Measurements from ENCODE around the gene CCNDBP1. TPM values are rescaled to one million over a fixed set of nuclear protein-coding genes. Genes with fewer than 3 reads are reported as not detected.

CCNDBP1 gene
- total and polyA plus RNA-seq, 2 of the 8 experiments (the other 6 are each of a cell fraction or from before 2014, with no cell fraction given): 23.4 to 29.0 TPM

DNA sequence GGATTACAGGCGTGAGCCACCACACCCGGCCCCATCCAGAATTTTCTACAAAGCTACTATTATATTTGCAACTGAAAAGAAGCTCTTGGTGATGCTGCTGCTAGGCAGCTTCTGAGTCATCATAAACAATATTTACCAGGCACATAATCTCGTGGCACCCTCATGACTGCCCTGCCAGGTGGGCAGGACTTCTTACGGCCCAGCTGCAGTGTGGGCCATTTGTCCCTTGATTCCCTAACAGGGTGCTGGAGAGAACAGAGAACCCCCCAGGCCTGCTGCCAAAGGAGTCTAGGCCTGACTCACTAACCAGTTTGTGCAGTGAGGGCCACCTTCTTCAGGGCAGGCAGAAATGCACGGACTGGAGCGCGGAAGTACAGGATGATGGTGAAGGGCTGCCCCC, 30.8 kb downstream of the CCNDBP1 start:
- Histone ChIP-seq H2BK5ac (ENCODE audit: low read depth, low read length) (no peak overlapping the region), H3K23ac (ENCODE audit: insufficient read length) (no peak overlapping the region), H3K4me3 (ENCODE audit: extremely low read depth in 1 of 4, insufficient read depth in 2 of 4, low read depth in 3 of 4, low read length in 4 of 4) (no peak overlapping the region), H4K8ac (ENCODE audit: extremely low read depth, insufficient read depth, low read length) (no peak overlapping the region), H3K4ac (replicated peaks; ENCODE audit: insufficient read length, low read depth, low read length) (no peak overlapping the region), H3K79me2 (ENCODE audit: control insufficient read depth in 1 of 2, insufficient read depth in 2 of 2, low read length in 2 of 2) (no peaks in the 10 kb centered on the region), H3K4me2 (ENCODE audit: insufficient read depth in 1 of 2, low read depth in 2 of 2, low read length in 2 of 2) (no peak overlapping the region), H3K9ac (replicated peaks in 1 of 4; ENCODE audit: extremely low read depth in 1 of 4, low read depth in 3 of 4, low read length in 3 of 4) (no peak overlapping the region), H2BK120ac (replicated peaks; ENCODE audit: low read depth, low read length) (no peak overlapping the region), H4K20me1 (replicated peaks in 1 of 2; ENCODE audit: control insufficient read depth in 1 of 2, insufficient read depth in 2 of 2, low read length in 2 of 2) (no peaks in the 10 kb centered on the region), H4K91ac (replicated peaks; ENCODE audit: insufficient read length, low read length) (no peak overlapping the region), H3K14ac (ENCODE audit: insufficient read length) (no peak overlapping the region), H3K79me1 (ENCODE audit: low read depth, low read length) (no peaks in the 10 kb centered on the region; the same call in 1 of the 2 replicates), H2BK20ac (ENCODE audit: low read length) (no peak overlapping the region), H3K23me2 (ENCODE audit: low read depth, low read length) (peaks cover 1% of the 10 kb centered on the region; the same call in 1 of the 2 replicates), H4K5ac (ENCODE audit: insufficient read length, low read depth, low read length) (no peak overlapping the region), H3K27ac (ENCODE audit: low read depth, low read length) (no peak overlapping the region), H2AFZ (ENCODE audit: low read length) (no peak overlapping the region), H2BK12ac (ENCODE audit: low read depth, low read length) (no peak overlapping the region), H3K56ac (replicated peaks; ENCODE audit: insufficient read length, low read depth, low read length) (no peak overlapping the region), H3K18ac (ENCODE audit: extremely low read depth, low read length) (no peak overlapping the region), H3K4me1 (replicated peaks in 1 of 4; ENCODE audit: control insufficient read depth in 3 of 4, insufficient read depth in 4 of 4, low read length in 3 of 4) (peaks cover 0 to 3% (median 1%) of the 10 kb centered on the region in 4 experiments; a peak in 3 of 7 replicates), H3K27me3 (replicated peaks in 1 of 4; ENCODE audit: control insufficient read depth in 3 of 4, extremely low read depth in 1 of 4, insufficient read depth in 3 of 4, low read length in 3 of 4) (peaks cover 0 to 2% (median 0%) of the 10 kb centered on the region in 4 experiments; a peak in 2 of 7 replicates), H2AK5ac (ENCODE audit: low read depth, low read length) (no peak overlapping the region), H3K36me3 (ENCODE audit: control insufficient read depth in 2 of 4, insufficient read depth in 4 of 4, low read length in 3 of 4) (no peaks in the 10 kb centered on the region), H2BK15ac (ENCODE audit: low read length) (no peak overlapping the region), H3K9me3 (ENCODE audit: insufficient read depth in 2 of 2, low read depth in 1 of 2, low read length in 1 of 2) (no peaks in the 10 kb centered on the region)
- ChIA-PET CTCF (ENCODE audit: partially characterized antibody) (interaction anchor here (1.4 to 8.7 kb wide), 6 partner anchors 10 to 69 kb away, joined by 4 to 65 read pairs (median 10); no protein-coding TSS in a partner anchor), POLR2A (ENCODE audit: partially characterized antibody) (interaction anchor here (0.9 to 1.1 kb wide), 2 partner anchors 10 to 17 kb away, joined by 3 read pairs; no protein-coding TSS in a partner anchor)
- no peak for FAIRE-seq
- WGBS, 2 experiments (ENCODE audit: extremely low coverage in 1 of 2, insufficient coverage in 1 of 2, insufficient read length in 1 of 2, insufficient replicate concordance in 2 of 2, low coverage in 1 of 2, low lambda C conversion rate in 2 of 2, missing lambda C conversion rate in 1 of 2): 91% methylated on average over 7 of the region's 7 CpGs; no CpG with 5 or more reads in 1 of the 2 experiments
- DNase-seq (ENCODE audit: low read depth in 1 of 2, low spot score in 2 of 2): no peak
- TF ChIP-seq KDM5A (IDR thresholded peaks at IDR 0.05; ENCODE audit: low read length) (no peak), SIN3A (conservative IDR thresholded peaks at IDR 0.05 in 1 of 2, IDR thresholded peaks at IDR 0.05 in 1 of 2; ENCODE audit: low read depth in 1 of 2, low read length in 2 of 2) (no peak), JUN (IDR thresholded peaks at IDR 0.05; ENCODE audit: low read depth, low read length) (no peak), POLR2AphosphoS5 (IDR thresholded peaks at IDR 0.05; ENCODE audit: low read depth, low read length) (no peak), KDM4A (IDR thresholded peaks at IDR 0.05; ENCODE audit: low read depth, low read length, severe bottlenecking) (no peak), KDM1A (IDR thresholded peaks at IDR 0.05; ENCODE audit: borderline replicate concordance, low read length) (no peak), CBX5 (IDR thresholded peaks at IDR 0.05; ENCODE audit: low read depth, low read length) (no peak), CEBPB (IDR thresholded peaks at IDR 0.05; ENCODE audit: low read depth, low read length) (no peak), CTBP2 (IDR thresholded peaks at IDR 0.05; ENCODE audit: borderline replicate concordance, insufficient read depth, insufficient read length, low read length) (no peak), CREB1 (IDR thresholded peaks at IDR 0.05) (no peak)
- TF ChIP-seq, protein P1, sequence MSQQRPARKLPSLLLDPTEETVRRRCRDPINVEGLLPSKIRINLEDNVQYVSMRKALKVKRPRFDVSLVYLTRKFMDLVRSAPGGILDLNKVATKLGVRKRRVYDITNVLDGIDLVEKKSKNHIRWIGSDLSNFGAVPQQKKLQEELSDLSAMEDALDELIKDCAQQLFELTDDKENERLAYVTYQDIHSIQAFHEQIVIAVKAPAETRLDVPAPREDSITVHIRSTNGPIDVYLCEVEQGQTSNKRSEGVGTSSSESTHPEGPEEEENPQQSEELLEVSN (IDR thresholded peaks at IDR 0.05): no peak
- TF ChIP-seq, protein P2, sequence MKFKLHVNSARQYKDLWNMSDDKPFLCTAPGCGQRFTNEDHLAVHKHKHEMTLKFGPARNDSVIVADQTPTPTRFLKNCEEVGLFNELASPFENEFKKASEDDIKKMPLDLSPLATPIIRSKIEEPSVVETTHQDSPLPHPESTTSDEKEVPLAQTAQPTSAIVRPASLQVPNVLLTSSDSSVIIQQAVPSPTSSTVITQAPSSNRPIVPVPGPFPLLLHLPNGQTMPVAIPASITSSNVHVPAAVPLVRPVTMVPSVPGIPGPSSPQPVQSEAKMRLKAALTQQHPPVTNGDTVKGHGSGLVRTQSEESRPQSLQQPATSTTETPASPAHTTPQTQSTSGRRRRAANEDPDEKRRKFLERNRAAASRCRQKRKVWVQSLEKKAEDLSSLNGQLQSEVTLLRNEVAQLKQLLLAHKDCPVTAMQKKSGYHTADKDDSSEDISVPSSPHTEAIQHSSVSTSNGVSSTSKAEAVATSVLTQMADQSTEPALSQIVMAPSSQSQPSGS (IDR thresholded peaks at IDR 0.05; ENCODE audit: low read length): no peak

Measured in H1 (cell line).